Right lobe of liver (tissue), 6 donors: ENCODE data around the gene PROC. TPM values are rescaled to one million over a fixed set of nuclear protein-coding genes. Genes with fewer than 3 reads are reported as not detected.

Source experiments
- ATAC-seq, 4 donors: fragments of 200-7000 bp; cut with Tn5 transposase; one replicate each; pipeline ENCODE4 v1.9.1; 2020; ENCODE audit warnings: mild to moderate bottlenecking in 4 of 4, moderate library complexity in 4 of 4
- DNase-seq, 3 donors: peaks; one replicate each; pipeline ENCODE4 v3.0.0-alpha.2; 2020
- H3K27ac ChIP-seq, 3 donors: fragments of 200-600 bp; one replicate each; pipeline ENCODE4 v1.8.0; 2022
- H3K27me3 ChIP-seq, 2 donors: fragments of 200-600 bp; one replicate each; pipeline ENCODE4 v1.8.0; 2022
- H3K36me3 ChIP-seq, 4 donors: fragments of 200-600 bp; sonication (generic) in 1 of 4; one replicate each; pipeline versions ENCODE4 v1.5.1 to v1.8.0; 2017 to 2022; ENCODE audit warnings: control low read depth in 1 of 4
- H3K4me1 ChIP-seq, 4 donors: fragments of 200-600 bp; sonication (generic) in 1 of 4; one replicate each; pipeline versions ENCODE4 v1.5.1 to v1.8.0; 2017 to 2022; ENCODE audit warnings: control low read depth in 1 of 4
- H3K4me3 ChIP-seq, 3 donors: fragments of 200-600 bp; one replicate each; pipeline ENCODE4 v1.8.0; 2022
- H3K9me3 ChIP-seq, 4 donors: fragments of 200-600 bp; sonication (generic) in 1 of 4; one replicate each; pipeline versions ENCODE4 v1.5.1 to v1.8.0; 2017 to 2022; ENCODE audit warnings: control low read depth in 1 of 4
- CTCF ChIP-seq, 4 donors: fragments of 200-600 bp in 3 of 4; fragments of 450-650 bp in 1 of 4; IDR thresholded peaks; one replicate each; pipeline versions ENCODE4 v1.5.1 to v1.8.0; 2016 to 2022; ENCODE audit warnings: antibody characterized with exemption in 4 of 4, mild to moderate bottlenecking in 2 of 4
- POLR2A ChIP-seq: fragments of 450-650 bp; IDR thresholded peaks from one replicate; pipeline ENCODE4 v1.6.1; 2017; ENCODE audit warnings: antibody characterized with exemption, mild to moderate bottlenecking
- WGBS: methylation state at CpG from one replicate; pipeline ENCODE4 v1.1.6; 2018; ENCODE audit warnings: low coverage, low lambda C conversion rate; ENCODE audit not compliant: insufficient coverage; ENCODE audit errors: missing lambda C conversion rate; 5-methylcytosine and 5-hydroxymethylcytosine counted together
- intact Hi-C, 2 donors: fragments of 100-400 bp; cut with DNase I; formaldehyde crosslinking; loops; one replicate each; pipeline versions ENCODE4 v1.11.2 to v1.14.1; 2022
- long read RNA-seq: library from polyadenylated mRNA; unstranded; transcript quantifications from one replicate; pipeline ENCODE4 v2.0.0, GENCODE V29; 2019
- total RNA-seq, 6 experiments: library from RNA; depleted of rRNA in 2 of 6; stranded (reverse); fragments of >200 nt in 2 of 6; fragmentation: NEBNext Ultra II Directional in 3 of 6; extraction: Animal tissue kit (Norgen Biotek cat#: 25700) in 3 of 6; gene quantifications; one replicate each; pipeline versions ENCODE4 v1.1.0 to v1.2.4, GENCODE V29; 2016 to 2023
- donor health status: DM: no; HTN: yes; CAD: no.
- donor health status: DM: no; HTN: no; CAD: no.
- donor health status: DM: no; HTN: no; CAD: no.
- donor health status: DM: no; HTN: yes; CAD: no.
- donor health status: DM: no; HTN: yes; CAD: no.

Gene PROC
- total RNA-seq: 100 to 1,000 TPM; 224 to 447 (median 319) TPM
- long read RNA-seq, transcript PROC-201 (9 exons, 1,773 nt): major isoform, 6 of 111 reads
- long read RNA-seq, partial matches to known transcripts: 36 of 111 reads
- long read RNA-seq, other reads (novel, unspliced or antisense): 69 of 111 reads

GRCh38 chr2:127418300-127419111 is at the start of gene PROC:
Gene PROC, plus strand, starts transcription at chr2:127418427. Its CDS starts 1,516 bp downstream, at chr2:127419943.
- H3K36me3 ChIP-seq: peaks cover 0 to 10% (median 0%) of the 10 kb centered on the region in 4 donors
- peaks cover 0 to 51% (median 18%) of the 10 kb centered on the region in 4 donors for H3K4me1 ChIP-seq
- no peaks in the 10 kb centered on the region for H3K9me3 ChIP-seq
- peak within 1 kb of the TSS; percentile 87 to 95 (median 93) for H3K27ac ChIP-seq
- ATAC-seq: peak; percentile 26 to 65 (median 58)
- intact Hi-C loops: no loop called here
- H3K27me3 ChIP-seq: no peaks in the 10 kb centered on the region
- TF ChIP-seq POLR2A (peak; percentile 62), CTCF (IDR thresholded peaks at IDR 0.05) (peak in 3 of 4 donors; percentile 11 to 15 (median 14))
- DNase-seq: peak in 2 of 3 donors; percentile 84 to 91
- H3K4me3 ChIP-seq: peak within 1 kb of the TSS; percentile 42 to 63 (median 50)
- WGBS: 32% methylated on average over 8 of the region's 16 CpGs

DNA sequence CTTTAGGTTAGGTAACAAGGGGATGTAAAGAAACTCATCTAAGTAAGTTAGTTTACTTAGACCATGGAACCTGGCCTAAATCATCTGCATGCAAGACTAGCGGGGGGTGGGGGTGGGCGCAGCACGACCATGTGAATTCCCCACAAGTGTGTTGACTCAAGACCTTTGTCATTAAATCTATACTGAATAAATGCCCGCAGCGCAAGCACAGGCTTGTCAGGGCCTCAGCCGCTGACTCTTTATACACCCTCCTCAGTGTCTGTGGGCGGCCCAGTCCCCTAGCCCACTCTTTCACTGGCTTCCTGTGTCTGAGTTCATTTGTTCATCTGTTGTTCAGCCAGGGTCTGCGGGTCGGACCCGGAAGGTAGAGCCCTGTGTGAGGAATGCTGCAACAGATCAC is 48.2 kb upstream of the PROC start:
- ATAC-seq (no peak), DNase-seq (no peak)
- WGBS: 96% methylated on average over 7 of the region's 10 CpGs
- H3K4me1 ChIP-seq: no peaks in the 10 kb centered on the region
- no peak overlapping the region for H3K4me3 ChIP-seq
- peaks cover 0 to 5% (median 0%) of the 10 kb centered on the region in 4 donors for H3K9me3 ChIP-seq
- no peaks in the 10 kb centered on the region for H3K36me3 ChIP-seq
- TF ChIP-seq CTCF (IDR thresholded peaks at IDR 0.05) (no peak), POLR2A (no peak)
- H3K27me3 ChIP-seq: no peaks in the 10 kb centered on the region
- intact Hi-C loops: no loop called here
- no peak overlapping the region for H3K27ac ChIP-seq

DNA sequence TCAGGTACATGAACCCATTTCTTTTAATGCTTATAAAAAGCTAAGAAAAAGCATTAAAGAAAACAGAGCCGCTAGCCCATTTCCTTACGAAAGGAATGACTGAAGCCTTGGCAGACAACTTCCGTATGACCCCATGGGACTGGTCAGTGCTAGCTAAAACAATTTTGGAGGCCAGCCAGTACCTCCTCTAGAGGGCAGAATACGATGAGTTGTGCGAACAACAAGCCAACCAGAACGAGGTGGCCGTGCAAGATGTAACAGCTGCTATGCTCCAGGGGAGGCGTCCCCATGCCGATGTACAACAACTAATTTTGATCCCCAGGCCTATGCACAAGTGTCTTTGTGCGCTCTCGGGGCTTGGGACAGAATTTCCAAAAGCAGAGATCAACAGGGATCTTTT is 47.2 kb upstream of the PROC start:
- no peaks in the 10 kb centered on the region for H3K27me3 ChIP-seq
- ATAC-seq: no peak
- H3K36me3 ChIP-seq: no peaks in the 10 kb centered on the region
- intact Hi-C loops: no loop called here
- 94% methylated on average over 2 of the region's 11 CpGs for WGBS
- H3K9me3 ChIP-seq: peaks cover 0 to 5% (median 0%) of the 10 kb centered on the region in 4 donors
- no peak overlapping the region for H3K27ac ChIP-seq
- no peak overlapping the region for H3K4me3 ChIP-seq
- no peak for DNase-seq
- no peak for TF ChIP-seq POLR2A
- TF ChIP-seq CTCF (IDR thresholded peaks at IDR 0.05): no peak
- H3K4me1 ChIP-seq: no peaks in the 10 kb centered on the region

DNA sequence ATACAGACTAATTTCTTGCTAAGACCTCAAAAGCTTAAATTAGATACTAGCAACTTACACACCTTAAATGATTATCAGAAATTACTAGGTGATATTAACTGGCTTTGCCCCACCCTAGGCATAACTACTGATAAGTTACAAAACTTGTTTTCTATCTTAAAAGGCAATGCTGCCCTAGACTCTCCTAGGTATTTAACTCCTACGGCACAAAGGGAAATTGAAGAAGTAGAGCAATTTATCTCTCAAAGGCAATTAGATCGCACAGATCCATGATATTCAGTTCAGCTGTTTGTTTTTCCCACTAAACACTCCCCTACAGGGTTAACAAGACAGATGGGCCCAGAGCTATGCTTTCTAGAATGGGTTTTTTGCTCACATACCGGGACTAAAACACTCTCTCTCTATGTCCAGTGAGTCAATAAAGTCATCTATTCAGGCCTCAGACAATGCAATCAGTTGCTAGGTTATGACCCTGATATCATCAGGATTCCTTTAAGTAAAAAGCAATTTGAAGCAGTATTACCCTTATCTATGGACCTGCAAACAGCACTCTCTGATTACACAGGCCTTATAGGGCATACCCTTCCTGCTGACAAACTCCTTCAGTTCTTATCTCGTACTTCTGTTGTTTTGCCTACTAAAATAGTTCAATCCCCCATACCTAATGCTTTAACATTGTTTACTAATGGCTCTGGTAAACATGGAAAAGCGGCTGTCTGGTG is 44.7 kb upstream of the PROC start:
- H3K27me3 ChIP-seq: no peaks in the 10 kb centered on the region
- DNase-seq (no peak), ATAC-seq (no peak)
- H3K4me1 ChIP-seq: peaks cover 0 to 9% (median 0%) of the 10 kb centered on the region in 4 donors
- no peak overlapping the region for H3K4me3 ChIP-seq
- peaks cover 0 to 5% (median 2%) of the 10 kb centered on the region in 4 donors for H3K9me3 ChIP-seq
- TF ChIP-seq POLR2A: no peak
- intact Hi-C loops: no loop called here
- H3K36me3 ChIP-seq: no peaks in the 10 kb centered on the region
- no peak overlapping the region for H3K27ac ChIP-seq
- 85% methylated on average over 4 of the region's 5 CpGs for WGBS
